HL-60 (cell line): ENCODE measurements around the gene WDR12.

Experiments used
- CTCF ChIP-seq: IDR thresholded peaks from one replicate; pipeline ENCODE4 v1.5.1; 2011; ENCODE audit warnings: low read length, control low read depth, inconsistent platforms; ENCODE audit not compliant: insufficient read depth
- POLR2AphosphoS5 ChIP-seq: IDR thresholded peaks from 2 replicates; pipeline ENCODE4 v1.6.1; 2012; ENCODE audit warnings: low read depth

DNA sequence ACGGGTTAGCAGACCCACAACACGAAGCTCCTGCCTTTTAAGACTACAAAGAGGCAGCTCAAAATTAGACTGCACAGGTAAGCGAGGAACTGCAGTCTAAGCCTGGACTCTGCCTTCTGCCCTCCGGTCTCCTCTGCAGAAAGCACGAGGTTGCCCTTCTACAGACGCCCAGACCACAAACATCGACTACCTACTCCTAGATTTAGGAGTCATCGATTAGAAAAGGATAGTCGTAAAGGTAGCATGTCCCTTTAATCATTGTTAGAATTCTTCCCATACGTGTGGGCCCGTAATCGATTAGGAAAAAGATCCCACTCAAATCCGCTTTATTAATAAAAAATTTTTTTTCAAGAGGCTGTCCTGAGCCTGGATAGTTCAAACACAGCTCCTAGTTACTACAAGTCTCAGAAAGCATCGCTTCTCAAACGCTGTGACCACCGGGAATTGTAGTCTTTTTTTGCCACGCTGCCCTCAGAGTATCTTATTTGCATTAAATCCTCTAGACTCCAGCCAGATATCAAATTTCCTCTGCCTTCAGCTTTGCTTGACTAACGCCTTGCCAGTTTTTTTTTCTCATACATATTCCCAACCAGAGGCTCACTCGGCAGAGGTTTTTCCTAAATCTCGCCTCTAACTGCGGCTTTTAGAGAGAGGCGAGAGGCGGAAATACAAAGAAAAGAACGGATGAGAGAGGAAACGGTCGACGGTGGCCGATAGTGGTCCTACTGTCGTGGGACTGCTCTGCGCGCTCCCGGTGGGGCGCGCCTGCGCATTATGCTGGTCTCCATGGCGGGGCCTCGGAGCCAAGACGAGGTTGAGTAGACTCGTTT, at the start of gene WDR12, which contains the start of gene CARF:
- TF ChIP-seq CTCF (no peak), POLR2AphosphoS5 (peak; percentile 97)
